HG03060 (cell line): ENCODE measurements around the gene ZNF177.

ENCODE experiments used
- ATAC-seq: cut with Tn5 transposase; IDR thresholded peaks from one replicate; pipeline ENCODE4 v1.9.1; 2021; ENCODE audit warnings: low read depth, moderate number of reproducible peaks; ENCODE audit not compliant: unreplicated experiment

Gene ZNF177

DNA sequence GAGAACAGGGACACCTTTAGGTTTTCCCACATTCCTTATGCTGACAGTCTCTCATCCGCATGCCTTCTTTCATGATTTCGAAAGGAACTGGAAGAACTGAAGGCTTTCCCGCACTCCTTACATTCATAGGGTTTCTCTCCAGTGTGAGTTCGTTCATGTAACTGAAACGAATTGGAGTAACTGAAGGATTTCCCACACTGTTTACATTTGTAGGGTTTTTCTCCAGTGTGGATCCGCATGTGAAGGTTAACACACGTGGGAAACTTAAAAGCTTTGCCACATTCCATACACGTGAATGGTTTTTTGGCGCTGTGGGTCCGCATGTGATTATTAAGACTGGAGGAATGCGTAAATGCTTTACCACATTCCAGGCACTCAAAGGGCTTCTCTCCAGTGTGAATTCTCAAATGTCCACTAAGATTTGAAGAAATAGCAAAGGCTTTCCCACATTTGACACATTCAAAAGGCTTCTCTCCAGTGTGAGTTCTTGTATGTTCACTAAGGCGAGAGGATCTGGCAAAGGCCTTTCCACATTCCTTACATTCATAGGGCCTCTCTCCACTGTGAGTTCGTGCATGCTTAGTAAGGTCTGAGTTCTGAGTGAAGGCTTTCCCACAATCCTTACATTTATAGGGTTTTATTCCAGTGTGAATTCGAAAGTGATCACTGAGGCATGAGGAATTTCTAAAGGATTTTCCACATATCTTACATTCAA, 50.6 kb downstream of the ZNF177 start:
- ATAC-seq, result no peak

DNA sequence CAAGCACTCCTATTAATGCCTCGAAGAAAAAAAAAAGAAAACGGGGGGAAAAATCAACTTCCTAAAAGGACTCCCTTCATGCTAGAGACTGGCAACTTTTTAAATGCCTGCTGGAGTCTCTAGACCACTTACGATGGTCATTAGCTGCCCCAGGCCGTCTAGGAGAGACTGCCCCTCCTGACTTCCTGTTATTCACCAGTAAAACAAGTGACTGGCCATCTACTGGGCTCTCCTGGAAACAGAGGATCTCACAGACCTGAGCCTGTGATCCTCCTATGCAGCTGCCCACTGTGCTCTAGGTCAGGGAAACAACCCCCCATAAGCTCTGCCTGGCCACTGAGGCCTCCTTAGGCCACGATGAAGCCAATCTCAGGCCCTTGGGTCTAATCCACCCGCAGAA, 65.1 kb downstream of the ZNF177 start:
- ATAC-seq, result no peak

DNA sequence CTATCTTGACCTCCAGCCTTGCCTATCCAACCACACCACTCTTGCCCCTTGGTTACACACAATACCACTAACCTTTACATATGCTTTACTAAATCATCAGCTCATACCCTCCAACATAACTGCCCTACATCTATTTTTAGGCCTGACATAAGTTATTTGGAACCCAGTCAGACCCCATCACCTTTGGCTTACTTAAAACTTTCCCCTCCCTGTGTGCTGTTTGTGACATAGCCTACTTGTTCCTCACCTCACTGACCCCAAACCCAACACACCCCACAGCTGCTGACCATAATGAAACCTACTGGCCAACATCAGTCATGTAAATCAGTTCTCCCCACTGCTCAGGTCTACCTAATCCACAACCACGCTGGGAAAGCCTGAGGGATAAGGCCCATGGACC, 67.6 kb downstream of the ZNF177 start:
- ATAC-seq, result no peak

DNA sequence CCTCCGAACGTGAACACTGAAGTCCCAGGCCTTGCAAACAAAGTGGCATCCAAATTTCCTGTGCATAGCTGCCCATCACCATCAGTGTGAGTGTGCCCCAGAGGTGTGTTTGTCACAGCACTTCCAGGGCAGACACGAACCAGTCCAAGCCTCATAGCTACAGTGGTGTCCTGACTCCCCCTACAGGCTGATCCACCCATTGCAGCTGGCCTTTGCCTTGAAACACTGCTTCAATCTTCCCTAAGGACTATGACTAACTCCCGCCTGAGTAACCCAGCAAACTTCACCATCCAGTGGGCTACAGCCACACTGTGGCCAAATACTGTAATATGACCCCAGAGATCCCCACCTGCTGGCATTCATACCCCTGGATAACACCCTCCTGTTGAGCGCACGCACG, 68.7 kb downstream of the ZNF177 start:
- ATAC-seq, result no peak
